Measurements from ENCODE around the gene ASPM. TPM values are rescaled to one million over a fixed set of nuclear protein-coding genes. Genes with fewer than 3 reads are reported as not detected.

ASPM gene
- total RNA-seq, 4 donors from 2014 or later = under 0.01 to 38.0 (median 0.12) TPM; not detected in 1

DNA sequence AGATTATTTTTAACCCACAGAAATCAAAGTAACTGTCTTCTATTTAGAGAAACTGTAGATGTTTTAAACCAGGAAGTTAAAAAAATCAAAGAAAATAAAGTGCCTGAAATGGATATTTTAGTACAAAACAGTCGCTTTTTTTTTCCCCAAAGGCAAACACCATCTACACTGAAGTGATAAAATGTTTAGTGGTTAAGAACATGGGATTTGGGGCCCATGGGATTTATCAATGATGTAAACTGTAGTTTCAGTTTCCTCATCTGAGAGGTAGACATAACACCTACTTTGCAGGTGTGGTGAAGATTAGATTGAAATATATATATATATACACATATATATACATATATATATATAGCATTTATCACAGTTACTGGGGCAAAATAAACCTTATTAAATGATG is 22.1 kb downstream of the ASPM start:
- H3K4me1 ChIP-seq = no peaks in the 10 kb centered on the region
- TF ChIP-seq, protein P1, sequence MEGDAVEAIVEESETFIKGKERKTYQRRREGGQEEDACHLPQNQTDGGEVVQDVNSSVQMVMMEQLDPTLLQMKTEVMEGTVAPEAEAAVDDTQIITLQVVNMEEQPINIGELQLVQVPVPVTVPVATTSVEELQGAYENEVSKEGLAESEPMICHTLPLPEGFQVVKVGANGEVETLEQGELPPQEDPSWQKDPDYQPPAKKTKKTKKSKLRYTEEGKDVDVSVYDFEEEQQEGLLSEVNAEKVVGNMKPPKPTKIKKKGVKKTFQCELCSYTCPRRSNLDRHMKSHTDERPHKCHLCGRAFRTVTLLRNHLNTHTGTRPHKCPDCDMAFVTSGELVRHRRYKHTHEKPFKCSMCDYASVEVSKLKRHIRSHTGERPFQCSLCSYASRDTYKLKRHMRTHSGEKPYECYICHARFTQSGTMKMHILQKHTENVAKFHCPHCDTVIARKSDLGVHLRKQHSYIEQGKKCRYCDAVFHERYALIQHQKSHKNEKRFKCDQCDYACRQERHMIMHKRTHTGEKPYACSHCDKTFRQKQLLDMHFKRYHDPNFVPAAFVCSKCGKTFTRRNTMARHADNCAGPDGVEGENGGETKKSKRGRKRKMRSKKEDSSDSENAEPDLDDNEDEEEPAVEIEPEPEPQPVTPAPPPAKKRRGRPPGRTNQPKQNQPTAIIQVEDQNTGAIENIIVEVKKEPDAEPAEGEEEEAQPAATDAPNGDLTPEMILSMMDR (IDR thresholded peaks at IDR 0.05) = no peak
- no peak for TF ChIP-seq POLR2A (IDR thresholded peaks at IDR 0.05)
- H3K4me3 ChIP-seq = no peak overlapping the region
- DNase-seq = no peak
- H3K27me3 ChIP-seq = no peaks in the 10 kb centered on the region
- H3K36me3 ChIP-seq = no peaks in the 10 kb centered on the region
- intact Hi-C loops (cut with DNase I; ENCODE audit: low total_unique reads) = no loop called here
- no peak overlapping the region for H3K27ac ChIP-seq
- no peaks in the 10 kb centered on the region for H3K9me3 ChIP-seq

DNA sequence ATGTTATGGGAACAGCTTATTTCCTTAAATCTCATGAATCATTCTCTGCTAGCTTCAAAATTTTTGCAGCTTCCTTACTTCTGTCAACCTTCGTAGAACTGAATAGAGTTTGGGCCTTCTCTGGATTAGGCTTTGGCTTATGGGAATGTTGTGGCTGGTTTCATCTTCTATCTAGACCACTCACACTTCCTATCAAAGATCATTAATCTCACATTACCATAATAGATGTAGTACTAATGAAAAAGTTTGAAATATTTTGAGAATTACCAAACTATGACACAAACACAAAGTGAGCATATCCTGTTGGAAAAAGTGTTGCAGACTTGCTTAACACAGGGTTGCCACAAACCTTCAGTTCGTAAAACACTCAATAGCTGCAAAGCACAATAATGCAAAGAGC is 30.3 kb downstream of the ASPM start:
- Histone ChIP-seq H3K4me3 (no peak overlapping the region), H3K27me3 (no peaks in the 10 kb centered on the region), H3K9me3 (no peaks in the 10 kb centered on the region), H3K4me1 (no peaks in the 10 kb centered on the region), H3K36me3 (no peaks in the 10 kb centered on the region), H3K27ac (no peak overlapping the region)
- intact Hi-C loops (cut with DNase I; ENCODE audit: low total_unique reads) = no loop called here
- TF ChIP-seq POLR2A (IDR thresholded peaks at IDR 0.05) = no peak
- TF ChIP-seq, protein P1 (IDR thresholded peaks at IDR 0.05) = no peak
- DNase-seq = no peak

DNA sequence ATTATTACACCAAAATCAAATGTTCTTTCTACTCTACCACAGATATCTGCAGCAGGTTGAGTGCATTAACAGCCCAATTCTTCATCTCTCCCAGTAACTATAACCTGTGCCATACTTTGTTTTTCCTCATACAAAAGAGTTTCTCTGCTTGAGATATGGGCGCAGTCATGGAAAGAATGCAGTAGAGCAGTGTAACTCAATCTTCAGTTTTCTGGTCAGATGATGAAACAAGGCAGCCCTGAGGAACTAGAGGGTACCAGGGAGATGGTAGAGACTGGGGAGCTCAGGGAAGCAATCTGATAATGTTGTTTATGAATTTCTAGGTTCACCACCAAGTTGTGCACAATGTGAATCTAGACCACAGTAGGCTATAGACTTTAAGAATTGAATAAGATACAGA is 39.6 kb downstream of the ASPM start:
- H3K4me1 ChIP-seq = no peaks in the 10 kb centered on the region
- H3K36me3 ChIP-seq = no peaks in the 10 kb centered on the region
- no peaks in the 10 kb centered on the region for H3K9me3 ChIP-seq
- no peak for DNase-seq
- TF ChIP-seq, protein P1 (IDR thresholded peaks at IDR 0.05) = no peak
- TF ChIP-seq POLR2A (IDR thresholded peaks at IDR 0.05) = no peak
- H3K27ac ChIP-seq = no peak overlapping the region
- intact Hi-C loops (cut with DNase I; ENCODE audit: low total_unique reads) = no loop called here
- H3K4me3 ChIP-seq = no peak overlapping the region
- no peaks in the 10 kb centered on the region for H3K27me3 ChIP-seq

DNA sequence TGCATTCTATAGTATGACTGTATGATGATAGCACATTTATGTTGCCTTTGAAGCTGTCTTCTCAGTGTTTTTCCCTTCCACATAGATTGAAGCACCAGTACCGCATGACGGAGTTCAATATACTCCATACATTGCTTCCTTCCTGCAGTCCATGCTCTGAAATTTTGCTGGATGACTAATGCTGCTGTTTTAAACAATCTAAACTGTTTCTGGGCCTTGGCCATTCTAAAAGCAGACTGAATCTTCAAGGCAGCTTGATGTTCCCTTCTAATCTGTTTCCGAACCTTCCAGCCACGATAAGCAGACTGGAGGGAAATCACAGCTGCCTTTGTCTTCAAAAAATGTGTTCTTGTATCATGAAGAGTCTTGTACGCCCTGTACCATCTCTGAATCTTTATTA is 43.2 kb downstream of the ASPM start:
- intact Hi-C loops (cut with DNase I; ENCODE audit: low total_unique reads) = no loop called here
- no peak for DNase-seq
- H3K4me3 ChIP-seq = no peak overlapping the region
- H3K9me3 ChIP-seq = no peaks in the 10 kb centered on the region
- H3K27ac ChIP-seq = no peak overlapping the region
- TF ChIP-seq POLR2A (IDR thresholded peaks at IDR 0.05) = no peak
- TF ChIP-seq, protein P1 (IDR thresholded peaks at IDR 0.05) = no peak
- no peaks in the 10 kb centered on the region for H3K36me3 ChIP-seq
- no peaks in the 10 kb centered on the region for H3K27me3 ChIP-seq
- H3K4me1 ChIP-seq = no peaks in the 10 kb centered on the region

DNA sequence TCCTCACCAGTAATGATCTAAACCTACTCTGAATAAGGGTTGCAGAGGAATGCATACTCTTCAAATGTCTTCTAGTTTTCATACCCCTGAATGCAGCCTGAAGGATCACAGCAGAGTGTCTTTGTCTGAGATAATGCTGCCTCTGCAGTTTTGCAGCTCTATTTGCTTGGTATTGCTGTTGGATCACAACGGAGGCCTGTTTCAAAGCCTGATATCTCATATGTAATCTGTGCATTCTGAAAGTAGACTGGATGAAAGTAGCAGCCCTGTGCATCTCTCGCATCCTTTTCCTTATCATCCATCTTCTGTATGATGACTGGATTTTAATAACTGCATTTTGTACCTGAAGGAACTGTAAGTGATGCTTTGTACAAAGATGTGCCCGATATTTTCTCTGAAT is 44.5 kb downstream of the ASPM start:
- Histone ChIP-seq H3K9me3 (no peaks in the 10 kb centered on the region), H3K36me3 (no peaks in the 10 kb centered on the region), H3K27me3 (no peaks in the 10 kb centered on the region), H3K27ac (no peak overlapping the region), H3K4me1 (no peaks in the 10 kb centered on the region), H3K4me3 (no peak overlapping the region)
- intact Hi-C loops (cut with DNase I; ENCODE audit: low total_unique reads) = no loop called here
- DNase-seq = no peak
- TF ChIP-seq, protein P1 (IDR thresholded peaks at IDR 0.05) = no peak
- no peak for TF ChIP-seq POLR2A (IDR thresholded peaks at IDR 0.05)
